GM12878 (cell line): Measurements from ENCODE around the gene RHOXF2B. TPM values are rescaled to one million over a fixed set of nuclear protein-coding genes. Genes with fewer than 3 reads are reported as not detected.

Source experiments
- ATF7 ChIP-seq: fragments of 450-650 bp; IDR thresholded peaks from 2 replicates; pipeline ENCODE4 v1.6.1; 2016; ENCODE audit warnings: low read depth, mild to moderate bottlenecking
- BHLHE40 ChIP-seq, 2 experiments: fragments of 450-650 bp in 1 of 2; IDR thresholded peaks; 2 replicates each; pipeline ENCODE4 v1.6.1; 2011 to 2017; ENCODE audit warnings: low read depth in 2 of 2, borderline replicate concordance in 1 of 2, improper control_type of control experiment in 1 of 2, low read length in 1 of 2, mild to moderate bottlenecking in 1 of 2
- BMI1 ChIP-seq: fragments of 450-650 bp; IDR thresholded peaks from 2 replicates; pipeline ENCODE4 v1.6.1; 2016; ENCODE audit warnings: mild to moderate bottlenecking, moderate library complexity, borderline replicate concordance
- IKZF2 ChIP-seq, 2 experiments: fragments of 450-650 bp; IDR thresholded peaks; 2 replicates each; pipeline ENCODE4 v1.6.1; 2017; ENCODE audit warnings: mild to moderate bottlenecking in 2 of 2, moderate library complexity in 2 of 2
- SMAD1 ChIP-seq: fragments of 450-650 bp; IDR thresholded peaks from 2 replicates; pipeline ENCODE4 v1.6.1; 2018; ENCODE audit warnings: mild to moderate bottlenecking, low read depth; ENCODE audit not compliant: partially characterized antibody
- SPI1 ChIP-seq: IDR thresholded peaks from 2 replicates; pipeline ENCODE4 v1.6.1; 2011; ENCODE audit warnings: low read depth, mild to moderate bottlenecking, low read length, moderate library complexity, borderline replicate concordance; ENCODE audit not compliant: insufficient read depth
- polyA plus RNA-seq, 11 experiments: library from polyadenylated mRNA; depleted of rRNA in 4 of 11; unstranded in 6 of 11; stranded (reverse) in 5 of 11; fragments of >200 nt; fragmentation: Nextera tagmentation in 4 of 11; fragmentation: Illumina TruSeq in 1 of 11; extraction: Ambion mirVana in 4 of 11; extraction: Trizol in 1 of 11; gene quantifications; 1 replicate in 1 of 11; 2 replicates in 10 of 11; pipeline versions ENCODE4 v1.2.1 to v1.2.3, GENCODE V29; 2011 to 2016; ENCODE audit warnings: inconsistent platforms in 2 of 11, missing spikeins in 2 of 11, low read depth in 1 of 11
- total RNA-seq, 4 experiments: library from RNA; depleted of rRNA in 3 of 4; stranded (reverse); fragments of >200 nt in 3 of 4; fragmentation: Illumina TruSeq in 1 of 4; extraction: Trizol in 1 of 4; gene quantifications; 2 replicates each; pipeline versions ENCODE4 v1.2.1 to v1.2.3, GENCODE V29; 2013 to 2021
- TF ChIP-seq, protein P1 (sequence below): fragments of 450-650 bp; IDR thresholded peaks from 2 replicates; pipeline ENCODE4 v1.6.1; 2017; ENCODE audit warnings: low read depth, mild to moderate bottlenecking, moderate library complexity
- TF ChIP-seq, protein P2 (sequence below): fragments of 450-650 bp; IDR thresholded peaks from 2 replicates; pipeline ENCODE4 v1.6.1; 2016; ENCODE audit warnings: mild to moderate bottlenecking

Gene RHOXF2B
- total and polyA plus RNA-seq, 10 of the 15 experiments (the other 5 are each of a cell fraction or from before 2014, with no cell fraction given) = 0.03 to 0.08 TPM; not detected in 8

DNA sequence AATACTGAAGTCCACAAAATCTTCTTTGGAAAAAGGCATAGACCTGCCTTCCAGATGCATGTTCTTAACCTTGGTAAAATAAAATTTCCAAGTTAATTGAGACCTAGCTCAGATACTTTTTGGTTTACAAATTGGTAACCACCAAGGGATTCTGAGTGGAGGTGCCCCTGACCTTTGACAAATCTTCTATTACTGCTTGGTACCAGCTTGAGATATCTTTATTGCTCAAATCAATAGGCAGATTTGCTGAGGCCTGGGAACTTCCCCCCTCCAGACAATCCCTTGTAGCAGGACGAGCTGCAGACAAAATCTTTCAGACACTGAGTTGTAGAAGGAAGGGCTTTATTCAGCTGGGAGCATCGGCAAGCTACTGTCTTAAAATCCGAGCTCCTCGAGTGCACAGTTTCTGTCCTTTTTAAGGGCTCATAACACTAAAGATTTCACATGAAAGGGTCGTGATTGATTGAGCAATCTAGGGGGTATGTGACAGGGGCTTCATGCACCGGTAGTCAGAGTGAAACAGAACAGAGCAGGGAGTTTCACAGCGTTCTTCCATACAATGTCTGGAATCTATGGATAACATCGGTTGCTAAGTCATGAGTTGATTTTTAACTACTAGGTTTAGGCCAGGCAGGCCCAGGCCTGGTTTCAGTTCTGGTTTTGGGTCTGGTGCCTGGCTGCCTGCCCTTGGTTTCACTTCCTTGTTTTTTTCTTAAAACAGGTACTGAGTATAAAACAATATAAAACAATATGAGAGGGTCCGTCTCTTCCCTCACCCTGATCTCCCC lies 41.8 kb downstream of the RHOXF2B start (continued):
- TF ChIP-seq SMAD1 = peak; percentile 60
- TF ChIP-seq SPI1 = peak; percentile 96
- TF ChIP-seq BMI1 = peak; percentile 78; the same call in 1 of the 2 replicates
- TF ChIP-seq IKZF2 (IDR thresholded peaks at IDR 0.05) = peak; percentile 95 to 96
- TF ChIP-seq, protein P1, sequence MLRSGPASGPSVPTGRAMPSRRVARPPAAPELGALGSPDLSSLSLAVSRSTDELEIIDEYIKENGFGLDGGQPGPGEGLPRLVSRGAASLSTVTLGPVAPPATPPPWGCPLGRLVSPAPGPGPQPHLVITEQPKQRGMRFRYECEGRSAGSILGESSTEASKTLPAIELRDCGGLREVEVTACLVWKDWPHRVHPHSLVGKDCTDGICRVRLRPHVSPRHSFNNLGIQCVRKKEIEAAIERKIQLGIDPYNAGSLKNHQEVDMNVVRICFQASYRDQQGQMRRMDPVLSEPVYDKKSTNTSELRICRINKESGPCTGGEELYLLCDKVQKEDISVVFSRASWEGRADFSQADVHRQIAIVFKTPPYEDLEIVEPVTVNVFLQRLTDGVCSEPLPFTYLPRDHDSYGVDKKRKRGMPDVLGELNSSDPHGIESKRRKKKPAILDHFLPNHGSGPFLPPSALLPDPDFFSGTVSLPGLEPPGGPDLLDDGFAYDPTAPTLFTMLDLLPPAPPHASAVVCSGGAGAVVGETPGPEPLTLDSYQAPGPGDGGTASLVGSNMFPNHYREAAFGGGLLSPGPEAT = peak; percentile 89
- TF ChIP-seq BHLHE40 (IDR thresholded peaks at IDR 0.05; ENCODE audit: borderline replicate concordance in 1 of 2, low read depth in 2 of 2, low read length in 1 of 2) = peak; percentile 87 to 95
- TF ChIP-seq, protein P2, sequence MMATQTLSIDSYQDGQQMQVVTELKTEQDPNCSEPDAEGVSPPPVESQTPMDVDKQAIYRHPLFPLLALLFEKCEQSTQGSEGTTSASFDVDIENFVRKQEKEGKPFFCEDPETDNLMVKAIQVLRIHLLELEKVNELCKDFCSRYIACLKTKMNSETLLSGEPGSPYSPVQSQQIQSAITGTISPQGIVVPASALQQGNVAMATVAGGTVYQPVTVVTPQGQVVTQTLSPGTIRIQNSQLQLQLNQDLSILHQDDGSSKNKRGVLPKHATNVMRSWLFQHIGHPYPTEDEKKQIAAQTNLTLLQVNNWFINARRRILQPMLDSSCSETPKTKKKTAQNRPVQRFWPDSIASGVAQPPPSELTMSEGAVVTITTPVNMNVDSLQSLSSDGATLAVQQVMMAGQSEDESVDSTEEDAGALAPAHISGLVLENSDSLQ = peak; percentile 65
- TF ChIP-seq ATF7 = 0 out of 2 replicates have a peak, but pooled peaks have one; percentile 30
